ENCODE measurements around the gene SYNE3.

Gene SYNE3

GRCh38 chr14:95474941-95475340 lies 41.5 kb downstream of the SYNE3 start:
- no peak for DNase-seq (ENCODE audit: low read depth in 3 of 3)

GRCh38 chr14:95474486-95474885 lies 42.0 kb downstream of the SYNE3 start:
- DNase-seq (ENCODE audit: low read depth in 3 of 3) = no peak

GRCh38 chr14:95472819-95473251 lies 43.6 kb downstream of the SYNE3 start:
- DNase-seq (ENCODE audit: low read depth in 3 of 3) = no peak

- DNase-seq (ENCODE audit: low read depth in 3 of 3) = no peak
These were observed 45.0 kb downstream of the SYNE3 start for GRCh38 chr14:95471476-95471875.

GRCh38 chr14:95471016-95471415 lies 45.4 kb downstream of the SYNE3 start:
- no peak for DNase-seq (ENCODE audit: low read depth in 3 of 3)

GRCh38 chr14:95469134-95469481 lies 47.3 kb downstream of the SYNE3 start:
- no peak for DNase-seq (ENCODE audit: low read depth in 3 of 3)

GRCh38 chr14:95468448-95469133 lies 47.9 kb downstream of the SYNE3 start:
- no peak for DNase-seq (ENCODE audit: low read depth in 3 of 3)

GRCh38 chr14:95467657-95468056 lies 48.8 kb downstream of the SYNE3 start:
- no peak for DNase-seq (ENCODE audit: low read depth in 3 of 3)

- no peak for DNase-seq (ENCODE audit: low read depth in 3 of 3)
These were observed 49.2 kb downstream of the SYNE3 start for GRCh38 chr14:95467232-95467631.

All from stimulated activated CD4-positive, alpha-beta T cell treated with anti-CD3 and anti-CD28 coated beads, TNF-alpha, amount 100 ng/mL, for 48 hours (primary cell).